Activated naive CD4-positive, alpha-beta T cell treated with anti-CD3 and anti-CD28 coated beads, Interleukin-2, amount 10 ng/mL, durations not matched to agents 5 hours and 36 hours (primary cell): ENCODE data around the gene TGFBR2. TPM values are rescaled to one million over a fixed set of nuclear protein-coding genes. Genes with fewer than 3 reads are reported as not detected.

ENCODE experiments used
- total RNA-seq, 2 experiments: library from RNA; stranded (reverse); gene quantifications; one replicate each; pipeline ENCODE4 v1.2.3, GENCODE V29; 2021

Gene TGFBR2
- total RNA-seq: 10 to 100 TPM; 86.5 to 86.6 TPM

GRCh38 chr3:30606301-30607031 is at the start of gene TGFBR2:
TSS of gene TGFBR2 (plus strand) at chr3:30606601. CDS start at chr3:30606884, 283 bp downstream.

